Parietal lobe (tissue), 1 donor: ENCODE measurements around the gene SLC22A8. TPM values are rescaled to one million over a fixed set of nuclear protein-coding genes. Genes with fewer than 3 reads are reported as not detected.

Experiments
- total RNA-seq: library from RNA; depleted of rRNA; stranded (reverse); fragments of >200 nt; gene quantifications from one replicate; pipeline ENCODE4 v1.2.3, GENCODE V29; 2014

The SLC22A8 gene
- total RNA-seq = not detected

GRCh38 chr11:63015521-63016215, at the start of gene SLC22A8:
SLC22A8 (minus strand) TSS chr11:63015841; CDS start chr11:63014958, 883 bp downstream.

GRCh38 chr11:62984451-62984991, 31.1 kb downstream of the SLC22A8 start, which contains the start of gene SLC22A6:
SLC22A6 (minus strand) TSS chr11:62984967; CDS start chr11:62984690, 277 bp downstream.

Other genes with a start within 250 kb of the SLC22A8 start
- gene TAF6L, start 244.4 kb downstream of the SLC22A8 start, total RNA-seq = 16.0 TPM
- gene TMEM179B, start 228.4 kb downstream of the SLC22A8 start, total RNA-seq = 22.8 TPM
- 15.7 TPM for gene TMEM223, start 223.8 kb downstream of the SLC22A8 start, total RNA-seq
- gene NXF1, start 210.4 kb downstream of the SLC22A8 start, total RNA-seq = 33.2 TPM
- gene STX5, start 183.8 kb downstream of the SLC22A8 start, total RNA-seq = 40.1 TPM
- not detected for gene TEX54, start 183.0 kb downstream of the SLC22A8 start, total RNA-seq
- gene WDR74, start 176.3 kb downstream of the SLC22A8 start, total RNA-seq = 45.7 TPM
- gene SLC3A2, start 134.9 kb downstream of the SLC22A8 start, total RNA-seq = 76.7 TPM
- gene CHRM1, start 94.5 kb downstream of the SLC22A8 start, total RNA-seq = 12.8 TPM
- gene SLC22A6, start 30.9 kb downstream of the SLC22A8 start, total RNA-seq = 1.3 TPM
- gene SLC22A24, start 128.4 kb upstream of the SLC22A8 start, total RNA-seq = not detected
- not detected for gene SLC22A25, start 227.8 kb upstream of the SLC22A8 start, total RNA-seq